ENCODE results near the gene LRFN3.

- TF ChIP-seq CTCF (IDR thresholded peaks at IDR 0.05 in 8 of 11, conservative IDR thresholded peaks at IDR 0.05 in 3 of 11), result no peak
- no peak for TF ChIP-seq POLR2A (IDR thresholded peaks at IDR 0.05)
Observed at GRCh38 chr19:35960432-35960972, 24.3 kb downstream of the LRFN3 start.
